NCI-H2196 treated with DMSO at 0.1 percent for 48 hours (cell line): Measurements from ENCODE around the gene TGM2.

Experiments used
- DNase-seq: peaks from one replicate; lab custom pipeline; 2025; ENCODE audit not compliant: unreplicated experiment; lab: John Stamatoyannopoulos, UW

The TGM2 gene

GRCh38 chr20:38134427-38135270 lies 30.4 kb downstream of the TGM2 start:
- no peak for DNase-seq

GRCh38 chr20:38133680-38134426 lies 31.2 kb downstream of the TGM2 start:
- DNase-seq = no peak

GRCh38 chr20:38132910-38133501 lies 32.1 kb downstream of the TGM2 start:
- no peak for DNase-seq

DNA sequence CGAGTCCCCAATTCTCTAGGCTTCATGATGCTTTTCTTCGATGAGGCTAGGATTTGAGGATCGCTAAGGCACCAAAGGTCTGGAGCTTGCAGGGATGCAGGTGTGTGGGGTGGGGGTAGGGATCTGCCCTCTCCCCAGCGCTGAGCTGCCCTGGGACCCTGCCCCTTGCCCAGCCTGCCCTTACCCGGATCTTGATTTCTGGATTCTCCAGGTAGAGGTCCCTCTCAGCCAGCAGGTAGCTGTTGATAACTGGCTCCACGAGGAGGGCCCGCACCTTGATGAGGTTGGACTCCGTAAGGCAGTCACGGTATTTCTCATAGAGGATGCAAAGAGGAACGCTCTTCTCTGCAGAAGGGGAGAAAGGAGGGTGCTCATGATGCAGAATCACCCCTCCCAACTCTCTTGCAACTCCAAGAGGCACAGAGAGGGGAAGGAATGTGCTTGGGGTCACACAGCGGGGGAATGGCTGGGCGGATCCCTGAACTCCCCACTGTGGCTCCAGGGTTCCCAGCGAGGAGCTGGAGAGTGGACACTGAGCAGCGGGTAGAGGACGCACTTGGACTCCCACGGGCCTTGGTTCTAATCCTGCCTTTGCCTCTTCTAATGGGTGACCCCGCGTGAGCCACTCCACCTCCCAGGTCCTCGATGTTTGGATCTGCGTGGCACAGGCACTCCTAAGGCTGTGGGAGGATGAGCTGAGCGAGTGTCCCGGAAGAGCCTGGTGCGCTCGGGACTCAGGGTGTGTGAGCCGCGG lies 32.7 kb downstream of the TGM2 start:
- DNase-seq = no peak

- no peak for DNase-seq
Measured at GRCh38 chr20:38131588-38132121, 33.4 kb downstream of the TGM2 start.

GRCh38 chr20:38130687-38131587 lies 34.1 kb downstream of the TGM2 start:
- DNase-seq = no peak

GRCh38 chr20:38129893-38130609 lies 35.0 kb downstream of the TGM2 start:
- no peak for DNase-seq

DNA sequence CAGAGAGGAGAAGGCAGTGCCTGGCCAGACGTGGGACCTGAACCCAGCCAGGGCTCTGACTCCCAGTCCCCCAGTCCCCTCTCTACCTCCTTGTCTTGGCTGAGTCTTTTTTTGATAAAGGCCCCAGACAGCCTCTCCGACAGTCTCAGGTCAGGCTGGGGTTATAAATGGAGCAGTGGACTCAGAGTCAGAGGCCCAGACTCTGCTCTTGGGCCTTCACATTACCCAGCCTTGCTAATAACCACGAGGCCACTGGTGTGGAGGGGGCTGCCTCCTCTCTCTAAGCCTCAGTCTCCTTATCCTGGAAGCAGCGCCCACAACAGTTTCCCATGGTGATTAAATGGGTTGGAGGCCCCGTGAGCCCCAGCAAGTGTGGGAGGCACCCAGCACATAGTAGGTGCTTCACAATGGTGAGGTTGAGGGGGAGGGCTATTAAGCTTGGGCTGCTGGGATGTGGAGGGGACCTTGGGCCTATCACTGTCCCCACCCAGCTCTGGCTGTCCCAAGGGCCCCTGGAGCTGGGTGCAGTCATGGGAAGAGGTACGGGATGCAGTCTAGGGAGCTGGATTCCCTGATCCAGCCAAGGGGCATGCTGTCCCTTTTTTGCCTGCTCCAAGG lies 35.7 kb downstream of the TGM2 start:
- DNase-seq = no peak

DNA sequence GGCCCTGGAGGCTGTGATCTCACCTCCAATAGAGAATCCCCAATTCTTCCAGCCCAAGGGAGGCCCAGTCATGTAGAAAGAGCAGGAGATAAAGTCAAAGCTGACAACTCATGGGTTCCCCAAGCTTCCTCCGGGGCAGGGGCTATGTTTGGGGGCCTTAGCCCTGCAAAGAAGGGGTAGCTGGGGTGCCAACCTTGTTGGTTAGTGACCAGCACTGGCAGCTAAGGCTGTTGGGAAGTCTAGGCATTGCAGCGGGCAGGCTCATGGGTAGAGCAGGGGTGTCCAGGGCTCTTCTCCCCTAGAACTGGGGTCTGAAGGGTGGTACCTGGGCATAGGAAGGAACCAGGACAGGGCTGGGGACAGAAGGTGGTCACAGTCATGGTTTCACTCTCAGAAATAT lies 36.4 kb downstream of the TGM2 start:
- DNase-seq = no peak

DNA sequence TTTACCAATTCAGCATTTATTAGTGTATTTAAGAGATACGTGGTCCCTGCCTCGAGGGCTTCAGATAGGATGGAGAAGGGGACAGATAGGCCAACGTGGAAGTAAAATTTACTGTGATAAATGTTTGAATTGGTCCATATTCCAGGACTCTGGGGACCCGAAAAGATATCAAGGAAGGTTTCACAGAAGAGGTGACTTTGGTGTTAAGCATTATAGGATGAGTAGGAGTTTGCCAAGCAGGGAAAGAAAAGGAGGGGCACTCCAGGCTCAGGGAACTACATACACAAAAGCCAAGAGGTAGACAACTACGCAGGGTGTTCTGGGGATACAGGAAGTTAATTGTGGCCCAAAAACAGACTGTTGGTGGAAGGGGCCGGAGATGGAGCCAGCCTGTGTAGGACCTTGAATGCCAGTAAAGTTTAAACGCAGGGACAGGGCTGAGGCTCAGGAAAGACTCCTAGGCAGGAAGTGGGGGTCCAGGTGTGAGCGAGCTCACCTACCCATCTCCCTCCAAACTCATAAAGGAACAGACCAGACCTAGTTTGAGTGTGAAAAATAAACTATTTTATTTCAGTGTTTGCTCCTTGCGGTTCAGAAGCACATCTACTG lies 37.0 kb downstream of the TGM2 start:
- DNase-seq = no peak

DNA sequence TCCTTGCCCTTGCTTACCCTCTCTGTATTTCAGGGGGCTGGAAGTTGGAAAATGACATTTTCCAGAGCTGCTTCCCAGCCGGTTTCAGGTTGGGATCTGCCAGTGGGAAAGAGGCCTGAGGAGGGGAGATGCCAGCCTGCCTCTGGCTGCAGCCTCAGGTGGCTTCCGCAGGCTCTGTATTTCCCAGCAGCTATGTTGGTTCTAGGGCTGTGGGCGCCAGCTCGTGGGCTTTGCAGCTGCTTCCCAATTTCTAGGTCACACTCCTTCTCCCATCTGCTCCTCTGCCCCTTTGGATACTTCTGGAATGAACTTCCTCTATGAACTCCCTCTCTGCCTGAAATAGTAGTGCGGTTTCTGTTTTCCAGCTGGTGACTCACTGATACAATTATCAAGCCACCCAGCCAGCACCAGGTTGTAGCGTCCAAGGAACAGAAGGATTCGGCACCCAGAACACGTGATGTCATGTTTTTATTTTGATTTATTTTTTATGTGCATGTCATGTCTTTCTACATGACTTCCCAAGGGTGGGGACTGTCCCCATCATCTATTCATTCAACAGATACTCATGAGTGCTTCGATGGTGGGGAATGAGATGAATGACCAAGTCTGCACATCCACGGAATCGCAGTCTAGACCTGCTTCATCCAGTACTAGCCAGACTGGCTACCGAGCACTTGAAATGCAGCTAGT lies 38.0 kb downstream of the TGM2 start:
- no peak for DNase-seq

- DNase-seq = no peak
Measured at GRCh38 chr20:38126146-38126921, 38.7 kb downstream of the TGM2 start.

DNA sequence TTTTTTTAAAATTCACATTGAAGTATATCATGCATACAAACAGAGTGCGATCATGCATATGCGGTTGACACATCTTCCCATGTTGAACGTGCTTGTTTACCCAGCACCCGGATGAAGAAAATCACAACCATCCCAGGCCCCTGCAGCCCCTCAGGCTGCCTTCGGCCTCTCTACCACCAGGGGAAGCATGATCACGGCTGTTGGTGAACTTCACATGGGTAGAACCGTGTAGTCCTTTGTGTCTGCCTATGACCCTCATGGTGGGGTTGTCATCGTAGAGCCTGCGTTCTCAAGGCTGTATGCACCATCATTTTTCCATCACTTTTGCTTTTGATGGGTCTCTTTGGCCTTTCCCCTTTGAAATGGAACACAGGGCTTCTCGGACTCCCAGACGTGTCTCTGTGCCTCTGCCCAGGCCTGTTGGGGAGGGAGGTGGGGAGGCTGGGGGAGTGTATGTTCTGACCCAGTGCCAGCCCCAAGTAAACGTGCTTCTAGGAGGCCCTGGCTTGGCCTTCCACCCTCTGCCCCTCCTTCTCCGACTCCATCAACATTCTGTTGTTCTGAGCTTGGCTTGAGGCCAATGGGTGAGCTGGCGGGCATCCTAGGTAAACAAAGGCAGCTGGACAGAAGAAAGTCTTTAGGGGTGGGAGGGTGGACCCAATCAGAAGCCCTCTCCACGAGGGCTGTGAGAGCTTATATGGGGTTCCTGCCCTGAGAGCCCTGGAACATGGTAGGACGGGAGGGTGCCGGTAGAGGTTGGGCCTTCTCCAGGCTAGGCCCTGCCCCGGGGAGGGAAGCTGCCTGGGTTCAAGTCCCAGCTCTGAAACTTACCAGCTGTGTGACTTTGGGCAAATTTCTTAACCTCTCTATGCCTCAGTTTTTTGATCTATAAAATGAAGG lies 39.7 kb downstream of the TGM2 start:
- DNase-seq = peak; percentile 92

DNA sequence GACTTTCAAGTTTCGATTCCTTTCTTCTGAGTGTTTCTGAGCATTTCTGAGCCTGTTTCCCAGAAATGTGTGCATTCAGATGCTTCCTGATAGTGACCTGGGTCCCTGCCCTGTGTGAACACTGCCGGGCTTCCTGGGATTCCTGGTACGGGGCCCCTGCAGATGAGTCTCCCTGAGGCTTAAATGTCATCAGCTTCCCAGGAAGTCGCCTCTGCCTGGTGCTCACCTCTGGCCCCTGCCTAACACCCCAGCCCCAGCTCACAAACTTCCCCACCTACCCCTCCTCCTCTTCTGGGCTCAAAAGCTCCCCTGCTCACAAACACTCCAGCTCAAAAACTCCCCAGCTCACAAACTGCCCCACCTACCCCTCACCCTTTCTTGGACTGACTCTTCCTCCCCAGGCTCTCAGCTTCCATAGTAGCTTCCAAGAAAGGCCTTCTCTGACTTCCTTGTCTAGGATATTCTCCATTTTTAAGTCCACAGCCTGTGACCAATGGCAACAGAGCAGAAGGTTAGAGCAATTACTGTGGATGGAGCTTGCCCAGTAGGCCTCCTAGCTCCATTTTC lies 42.0 kb downstream of the TGM2 start:
- no peak for DNase-seq

DNA sequence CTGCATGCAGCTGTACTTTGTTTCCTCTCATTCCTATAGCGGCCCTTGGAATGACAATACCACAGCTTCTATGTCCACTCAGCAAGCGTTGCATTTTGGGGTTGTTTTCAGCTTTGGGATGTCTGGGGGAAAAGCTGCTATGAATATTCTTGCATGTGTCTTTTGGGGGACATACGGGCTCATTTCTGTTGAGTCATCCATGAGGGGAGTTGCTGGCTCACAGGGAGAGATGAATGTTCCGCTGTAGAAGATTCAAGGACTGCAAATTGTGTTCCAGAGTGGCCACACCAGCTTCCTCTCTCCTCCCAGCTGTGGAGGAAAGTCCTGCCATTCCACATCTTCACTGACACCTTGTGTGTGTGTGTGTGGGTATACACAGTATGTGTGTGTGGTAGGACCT lies 43.3 kb downstream of the TGM2 start:
- DNase-seq = no peak

GRCh38 chr20:38120625-38120988 lies 44.5 kb downstream of the TGM2 start:
- no peak for DNase-seq
